ENCODE data around the gene FRMPD4.
"Not testable (repeated sequence)": the region's sequence is repeated elsewhere in the genome, so short reads cannot be mapped to it uniquely, and the experiment has no call there.

Gene FRMPD4

DNA sequence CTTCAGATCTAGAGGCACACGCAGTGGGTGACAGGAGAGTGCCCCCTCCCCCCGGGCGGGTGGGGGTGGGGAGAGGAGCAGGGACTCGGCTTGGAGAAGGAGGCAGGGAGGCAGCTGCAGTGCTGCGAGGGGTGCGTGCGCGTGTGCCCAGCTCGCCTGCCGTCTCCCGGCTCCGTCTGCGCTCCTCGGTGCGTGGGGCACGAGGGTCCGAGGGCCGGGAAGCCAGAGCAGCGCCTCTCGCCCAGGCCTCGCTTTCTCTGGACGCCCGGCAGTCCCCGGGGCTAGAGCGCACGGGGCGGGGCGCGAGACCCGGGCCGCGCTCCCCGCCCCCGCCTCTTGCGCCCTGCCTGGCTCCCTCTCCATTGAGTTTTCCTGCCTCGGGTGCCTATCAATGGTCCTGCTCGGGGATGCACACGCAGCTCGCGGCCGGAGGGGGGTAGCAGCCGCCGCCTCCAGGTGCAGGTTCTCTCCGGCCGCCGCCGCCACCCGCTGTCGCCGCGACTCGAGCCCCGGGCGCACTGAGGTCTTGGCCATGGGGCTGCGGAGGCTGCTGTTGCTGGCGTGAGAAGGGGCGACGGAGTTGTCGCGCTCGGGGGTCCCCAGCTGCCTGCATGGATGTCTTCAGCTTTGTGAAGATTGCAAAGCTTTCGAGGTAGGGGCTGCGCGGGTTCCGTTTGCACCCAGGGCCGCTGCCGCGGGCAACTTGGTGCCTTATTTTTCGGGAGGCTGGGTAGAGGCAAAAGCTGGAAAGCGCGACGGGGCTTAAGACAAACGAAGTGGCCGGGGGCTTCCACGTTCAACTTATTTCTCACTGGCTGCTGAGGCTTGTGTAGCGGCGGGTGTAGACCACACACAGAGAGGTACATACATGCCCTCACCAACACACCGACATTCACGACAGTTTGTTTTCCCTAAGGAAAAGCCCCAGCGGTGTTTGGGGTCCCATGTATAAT is at the start of gene FRMPD4:
FRMPD4 (plus strand) TSS at position 113 of the 953 bp plus-strand sequence; CDS start at position 612, 499 bp downstream.
- no peak for DNase-seq

DNA sequence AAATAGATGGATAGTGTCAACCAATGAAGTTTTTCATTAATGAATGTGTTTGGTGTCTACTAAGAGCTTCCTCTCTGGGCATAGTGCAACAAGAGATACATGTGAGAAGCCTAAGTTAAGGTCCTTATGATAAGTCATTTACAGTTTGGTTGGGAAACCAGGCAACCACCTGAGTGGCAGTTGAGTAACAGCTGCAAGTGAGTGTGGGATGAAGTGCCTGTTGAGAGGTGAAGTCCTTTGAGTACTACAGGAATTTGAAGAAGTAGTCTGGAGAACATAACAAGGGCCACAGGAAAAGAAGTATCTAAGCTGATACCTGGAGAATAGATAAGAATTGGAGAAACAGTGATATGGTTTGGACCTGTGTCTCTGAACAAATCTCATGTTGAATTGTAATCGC is 48.5 kb upstream of the FRMPD4 start:
- DNase-seq: no peak

GRCh38 chrX:12113321-12113720 is 25.0 kb upstream of the FRMPD4 start:
- no peak for DNase-seq

- DNase-seq: no peak
Measured at GRCh38 chrX:12115377-12115776, 22.9 kb upstream of the FRMPD4 start.

DNA sequence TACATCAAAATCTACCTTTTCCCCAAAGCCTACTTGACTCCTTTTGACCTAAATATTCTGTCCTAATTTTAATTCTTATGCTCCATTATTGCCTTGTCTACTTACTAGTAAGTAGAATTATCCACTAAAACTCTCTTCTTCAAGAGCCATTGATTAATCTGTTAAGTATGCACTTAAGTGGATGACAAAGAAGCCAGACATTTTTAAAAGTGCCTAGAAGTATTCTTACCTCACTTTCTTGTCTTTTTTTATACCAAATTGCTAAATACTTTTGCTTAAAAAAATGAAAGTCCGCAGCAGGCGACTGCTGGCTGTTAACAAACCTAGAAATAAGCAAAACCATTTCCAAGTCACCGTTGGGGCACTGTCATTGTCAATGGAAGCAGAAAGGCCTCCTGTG is 20.1 kb upstream of the FRMPD4 start:
- DNase-seq: no peak

- DNase-seq: no peak
Measured at GRCh38 chrX:12128017-12128416, 10.3 kb upstream of the FRMPD4 start.

- no peak for DNase-seq
Measured at GRCh38 chrX:12137951-12138360, 317 bp upstream of the FRMPD4 start.

- no peak for DNase-seq
Measured at GRCh38 chrX:12139934-12140611, 1.8 kb downstream of the FRMPD4 start.

DNA sequence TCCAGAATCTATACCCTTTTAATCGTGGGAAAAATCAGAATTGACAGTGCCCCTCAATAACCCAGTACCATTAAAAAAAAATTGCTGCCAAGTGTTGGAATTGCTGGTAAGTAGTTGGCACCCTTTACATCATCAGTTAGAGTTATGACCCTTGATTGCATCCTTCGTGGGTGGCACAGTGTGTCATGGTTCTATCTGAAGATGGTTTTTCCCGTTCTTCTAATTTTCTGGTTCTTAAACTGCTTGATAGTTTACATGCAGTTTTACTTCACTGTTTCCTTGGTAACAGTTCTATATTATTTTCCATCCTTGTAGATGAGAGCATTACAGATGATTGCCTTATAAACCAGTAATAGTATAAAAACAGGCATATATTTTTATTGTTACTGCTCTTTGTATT is 3.2 kb downstream of the FRMPD4 start:
- no peak for DNase-seq

DNA sequence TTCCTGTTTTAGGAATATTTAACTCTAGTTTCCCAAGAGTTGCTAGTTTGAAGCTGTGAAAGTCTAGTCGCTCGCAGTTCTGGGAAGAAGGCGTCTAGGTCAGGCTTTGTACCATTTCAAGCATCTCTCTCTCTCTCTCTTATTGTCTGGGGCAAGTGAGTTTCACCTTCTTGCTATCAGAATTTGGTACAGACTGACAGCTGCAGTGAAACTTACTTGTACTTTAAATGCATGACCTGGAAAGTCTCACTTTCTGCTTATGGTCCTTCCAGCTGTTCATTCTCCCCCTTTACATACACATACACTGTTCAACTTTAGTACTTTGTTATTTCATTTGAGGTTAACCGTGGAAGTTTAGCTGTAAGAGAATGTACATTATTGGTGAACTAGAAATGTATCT is 4.4 kb downstream of the FRMPD4 start:
- no peak for DNase-seq

- no peak for DNase-seq
Measured at GRCh38 chrX:12145402-12145801, 7.1 kb downstream of the FRMPD4 start.

- DNase-seq: no peak
Measured at GRCh38 chrX:12149670-12150407, 11.6 kb downstream of the FRMPD4 start.

- no peak for DNase-seq
Measured at GRCh38 chrX:12153317-12153716, 15.0 kb downstream of the FRMPD4 start.

GRCh38 chrX:12153741-12154140 is 15.5 kb downstream of the FRMPD4 start:
- DNase-seq: no peak

DNA sequence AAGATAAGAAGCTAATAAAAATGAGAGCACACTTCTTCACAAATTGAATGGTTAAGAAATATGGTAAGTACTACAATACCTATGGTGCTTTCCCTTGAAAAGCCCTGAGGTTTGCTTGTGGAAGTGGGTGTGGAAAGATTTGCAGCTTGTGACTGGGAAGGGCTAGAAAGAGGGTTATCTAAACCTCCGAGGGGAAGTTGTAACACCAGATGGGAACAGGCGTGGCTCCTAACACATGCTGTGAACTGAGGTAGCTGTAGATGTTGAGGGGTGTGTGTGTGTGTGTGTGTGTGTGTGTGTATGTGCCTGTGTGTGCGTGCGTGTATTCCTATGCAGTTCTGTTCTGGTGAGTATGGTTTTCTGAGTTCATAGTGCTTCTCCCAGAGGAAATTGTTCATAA is 21.5 kb downstream of the FRMPD4 start:
- no peak for DNase-seq

- DNase-seq: no peak
Measured at GRCh38 chrX:12162420-12162819, 24.1 kb downstream of the FRMPD4 start.

DNA sequence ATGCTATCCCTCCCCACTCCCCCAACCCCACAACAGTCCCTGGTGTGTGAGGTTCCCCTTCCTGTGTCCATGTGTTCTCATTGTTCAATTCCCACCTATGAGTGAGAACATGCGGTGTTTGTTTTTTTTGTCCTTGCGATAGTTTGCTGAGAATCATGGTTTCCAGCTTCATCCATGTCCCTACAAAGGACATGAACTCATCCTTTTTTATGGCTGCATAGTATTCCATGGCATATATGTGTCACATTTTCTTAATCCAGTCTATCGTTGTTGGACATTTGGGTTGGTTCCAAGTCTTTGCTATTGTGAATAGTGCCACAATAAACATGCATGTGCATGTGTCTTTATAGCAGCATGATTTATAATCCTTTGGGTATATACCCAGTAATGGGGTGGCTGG is 25.9 kb downstream of the FRMPD4 start:
- DNase-seq: not testable (repeated sequence)

- DNase-seq: no peak
Measured at GRCh38 chrX:12170755-12171154, 32.5 kb downstream of the FRMPD4 start.

DNA sequence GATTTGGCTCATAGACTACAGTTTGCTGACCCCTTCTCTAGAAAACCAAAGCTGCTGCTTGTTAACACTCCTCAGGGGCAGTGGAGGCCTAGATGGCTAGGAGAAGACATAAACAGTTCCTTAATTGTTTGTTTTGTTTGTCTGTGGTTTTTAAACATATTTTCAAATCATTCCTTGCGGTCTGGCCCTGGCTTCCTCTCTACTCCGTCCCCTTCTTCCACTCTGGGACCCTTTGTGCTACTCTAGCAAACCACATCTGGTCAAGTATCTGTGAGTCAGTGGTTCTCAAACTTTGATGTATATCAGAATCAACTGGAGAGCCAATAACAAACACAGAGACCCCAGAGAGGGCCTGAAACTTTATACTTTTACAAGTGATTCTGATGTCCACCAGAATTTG is 36.1 kb downstream of the FRMPD4 start:
- no peak for DNase-seq

GRCh38 chrX:12197030-12197429 is 58.8 kb downstream of the FRMPD4 start:
- DNase-seq: no peak

- no peak for DNase-seq
Measured at GRCh38 chrX:12206413-12206812, 68.1 kb downstream of the FRMPD4 start.

DNA sequence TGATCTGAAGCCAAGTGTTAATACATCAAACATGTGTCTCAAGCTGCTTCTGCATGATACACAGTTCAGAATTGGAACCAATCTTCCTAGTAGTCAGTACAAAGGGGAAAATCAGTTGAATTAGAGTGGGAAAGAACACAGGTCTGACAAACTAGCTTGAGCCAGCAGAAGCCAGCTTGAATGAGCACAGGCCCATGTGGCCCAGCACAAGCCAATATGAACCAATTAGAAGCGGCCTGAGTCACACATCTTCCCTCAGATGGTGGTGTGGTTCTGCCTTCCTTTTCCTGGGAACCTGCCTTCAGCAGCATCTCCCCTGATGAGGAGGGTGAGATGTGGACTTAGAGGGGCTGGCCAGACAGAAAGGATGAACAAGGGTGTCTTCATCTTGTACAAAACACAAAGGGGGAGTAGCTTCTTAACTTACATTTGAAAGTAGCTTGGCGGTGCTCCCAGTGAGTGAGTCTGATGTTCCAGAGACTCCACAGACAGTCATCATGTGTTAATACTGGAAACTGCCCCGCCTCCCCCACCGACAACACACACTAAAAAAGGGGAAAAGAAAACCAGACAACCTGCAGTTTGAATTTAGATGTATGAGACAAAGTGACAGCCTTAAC is 72.0 kb downstream of the FRMPD4 start:
- no peak for DNase-seq

DNA sequence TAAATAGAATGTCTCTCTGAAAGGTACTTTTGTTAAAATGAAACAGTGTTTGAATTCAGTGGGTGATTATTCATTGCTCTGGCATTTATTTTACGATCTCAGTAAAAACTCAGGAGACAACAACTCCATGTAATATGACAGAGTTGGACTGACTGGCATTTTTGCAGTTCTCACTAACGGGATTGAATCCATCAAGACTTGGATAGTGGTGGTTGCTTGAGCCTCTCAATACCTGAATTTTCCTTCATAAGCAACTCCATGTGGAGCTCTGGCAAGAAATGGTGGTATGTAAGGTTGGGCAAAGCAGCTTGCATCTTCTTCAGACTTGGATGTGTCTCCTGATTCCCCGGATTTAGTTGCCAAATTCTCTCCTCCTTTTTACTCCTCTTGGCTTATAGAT is 72.7 kb downstream of the FRMPD4 start:
- DNase-seq: no peak

Data from activated T-cell treated with anti-CD3 and anti-CD28 coated beads for 4 hours (primary cell).